ENCODE data around the gene ZMYND8.

Gene ZMYND8

GRCh38 chr20:47202733-47203667, 153.5 kb downstream of the ZMYND8 start:
- H3K9me3 ChIP-seq (replicated peaks; ENCODE audit: insufficient read depth, low read length): no peaks in the 10 kb centered on the region
- peaks cover 7% of the 10 kb centered on the region for H3K4me1 ChIP-seq (ENCODE audit: low read length)
- H3K9ac ChIP-seq (ENCODE audit: low read length): no peak overlapping the region
- H3K4me3 ChIP-seq (ENCODE audit: low read length): no peak overlapping the region
- H3K36me3 ChIP-seq (replicated peaks; ENCODE audit: insufficient read depth, low read length): no peaks in the 10 kb centered on the region
- H3F3A ChIP-seq (ENCODE audit: insufficient read depth, low read length): no peaks in the 10 kb centered on the region
- no peak overlapping the region for H3K4me2 ChIP-seq (ENCODE audit: low read depth, low read length)
- DNase-seq: no peak
- no peak overlapping the region for H2AFZ ChIP-seq (ENCODE audit: low read length)
- TF ChIP-seq EZH2phosphoT487 (IDR thresholded peaks at IDR 0.05; ENCODE audit: low read length) (no peak), CTCF (IDR thresholded peaks at IDR 0.05; ENCODE audit: low read length) (no peak), EZH2 (optimal IDR thresholded peaks at IDR 0.05; ENCODE audit: low read depth, low read length) (no peak)
- H3K27ac ChIP-seq (ENCODE audit: low read length): no peak overlapping the region
- H3K79me2 ChIP-seq (ENCODE audit: low read length): no peaks in the 10 kb centered on the region
- no peaks in the 10 kb centered on the region for H3K9me2 ChIP-seq (replicated peaks; ENCODE audit: insufficient read depth, low read length)
- H3K27me3 ChIP-seq (replicated peaks; ENCODE audit: insufficient read depth, low read length): no peaks in the 10 kb centered on the region
- H4K20me1 ChIP-seq (ENCODE audit: insufficient read depth, low read length): no peaks in the 10 kb centered on the region

- peak overlapping the region; percentile 12; the same call in 1 of the 2 replicates for H3K27ac ChIP-seq (ENCODE audit: low read length)
- TF ChIP-seq CTCF (IDR thresholded peaks at IDR 0.05; ENCODE audit: low read length): no peak
- TF ChIP-seq EZH2 (optimal IDR thresholded peaks at IDR 0.05; ENCODE audit: low read depth, low read length): no peak
- TF ChIP-seq EZH2phosphoT487 (IDR thresholded peaks at IDR 0.05; ENCODE audit: low read length): no peak
- H3K27me3 ChIP-seq (replicated peaks; ENCODE audit: insufficient read depth, low read length): no peaks in the 10 kb centered on the region
- H4K20me1 ChIP-seq (ENCODE audit: insufficient read depth, low read length): no peaks in the 10 kb centered on the region
- H3K4me2 ChIP-seq (ENCODE audit: low read depth, low read length): no peak overlapping the region
- H3F3A ChIP-seq (ENCODE audit: insufficient read depth, low read length): no peaks in the 10 kb centered on the region
- H3K9ac ChIP-seq (ENCODE audit: low read length): no peak overlapping the region
- H3K4me1 ChIP-seq (ENCODE audit: low read length): peaks cover 11% of the 10 kb centered on the region
- no peaks in the 10 kb centered on the region for H3K9me3 ChIP-seq (replicated peaks; ENCODE audit: insufficient read depth, low read length)
- no peak overlapping the region for H2AFZ ChIP-seq (ENCODE audit: low read length)
- H3K4me3 ChIP-seq (ENCODE audit: low read length): no peak overlapping the region
- H3K36me3 ChIP-seq (replicated peaks; ENCODE audit: insufficient read depth, low read length): no peaks in the 10 kb centered on the region
- no peaks in the 10 kb centered on the region for H3K9me2 ChIP-seq (replicated peaks; ENCODE audit: insufficient read depth, low read length)
- peak; percentile 34 for DNase-seq
- H3K79me2 ChIP-seq (ENCODE audit: low read length): no peaks in the 10 kb centered on the region
Observed at GRCh38 chr20:47201074-47201730, 155.3 kb downstream of the ZMYND8 start.

- Histone ChIP-seq H3K9ac (ENCODE audit: low read length) (no peak overlapping the region), H4K20me1 (ENCODE audit: insufficient read depth, low read length) (no peaks in the 10 kb centered on the region), H3K9me3 (replicated peaks; ENCODE audit: insufficient read depth, low read length) (no peaks in the 10 kb centered on the region), H3K9me2 (replicated peaks; ENCODE audit: insufficient read depth, low read length) (no peaks in the 10 kb centered on the region), H3K4me1 (ENCODE audit: low read length) (peaks cover 11% of the 10 kb centered on the region), H3K36me3 (replicated peaks; ENCODE audit: insufficient read depth, low read length) (no peaks in the 10 kb centered on the region), H3F3A (ENCODE audit: insufficient read depth, low read length) (no peaks in the 10 kb centered on the region), H3K79me2 (ENCODE audit: low read length) (no peaks in the 10 kb centered on the region), H3K4me3 (ENCODE audit: low read length) (no peak overlapping the region), H2AFZ (ENCODE audit: low read length) (no peak overlapping the region), H3K27me3 (replicated peaks; ENCODE audit: insufficient read depth, low read length) (no peaks in the 10 kb centered on the region), H3K4me2 (ENCODE audit: low read depth, low read length) (no peak overlapping the region), H3K27ac (ENCODE audit: low read length) (no peak overlapping the region)
- no peak for DNase-seq
- TF ChIP-seq EZH2phosphoT487 (IDR thresholded peaks at IDR 0.05; ENCODE audit: low read length): no peak
- TF ChIP-seq CTCF (IDR thresholded peaks at IDR 0.05; ENCODE audit: low read length): no peak
- no peak for TF ChIP-seq EZH2 (optimal IDR thresholded peaks at IDR 0.05; ENCODE audit: low read depth, low read length)
Observed at GRCh38 chr20:47198996-47199552, 157.4 kb downstream of the ZMYND8 start.
